Neural progenitor cell (in vitro differentiated cells): ENCODE data around the gene IL15. TPM values are rescaled to one million over a fixed set of nuclear protein-coding genes. Genes with fewer than 3 reads are reported as not detected.

Source experiments
- DNase-seq: peaks from one replicate; pipeline ENCODE4 v3.0.0-alpha.2; 2016; ENCODE audit warnings: low spot score
- H2AFZ ChIP-seq: fragments of 200-600 bp; sonication (generic); replicated peaks from 2 replicates; pipeline ENCODE4 v1.6.1; 2016; ENCODE audit warnings: antibody characterized with exemption
- H3F3A ChIP-seq: fragments of 200-600 bp; sonication (generic); 2 replicates; pipeline ENCODE4 v1.6.1; 2016; ENCODE audit warnings: antibody characterized with exemption, low read depth
- H3K27ac ChIP-seq: fragments of 200-600 bp; sonication (generic); 2 replicates; pipeline ENCODE4 v1.5.1; 2016; ENCODE audit warnings: mild to moderate bottlenecking
- H3K27me3 ChIP-seq: fragments of 200-600 bp; sonication (generic); 2 replicates; pipeline ENCODE4 v1.6.1; 2016; ENCODE audit warnings: mild to moderate bottlenecking, moderate library complexity
- H3K36me3 ChIP-seq: fragments of 200-600 bp; sonication (generic); 2 replicates; pipeline ENCODE4 v1.5.1; 2016
- H3K4me1 ChIP-seq: fragments of 200-600 bp; sonication (generic); 2 replicates; pipeline ENCODE4 v1.6.1; 2016; ENCODE audit warnings: mixed run types
- H3K4me2 ChIP-seq: fragments of 200-600 bp; sonication (generic); 2 replicates; pipeline ENCODE4 v1.6.1; 2016
- H3K4me3 ChIP-seq: fragments of 200-600 bp; sonication (generic); 2 replicates; pipeline ENCODE4 v1.5.1; 2016
- H3K79me2 ChIP-seq: fragments of 200-600 bp; sonication (generic); 2 replicates; pipeline ENCODE4 v1.6.1; 2016; ENCODE audit warnings: low read depth
- H3K9ac ChIP-seq: fragments of 200-600 bp; sonication (generic); 2 replicates; pipeline ENCODE4 v1.6.1; 2016
- H3K9me3 ChIP-seq: fragments of 200-600 bp; sonication (generic); 2 replicates; pipeline ENCODE4 v1.5.1; 2016; ENCODE audit warnings: low read depth
- H4K20me1 ChIP-seq: fragments of 200-600 bp; sonication (generic); 2 replicates; pipeline ENCODE4 v1.6.1; 2016; ENCODE audit warnings: low read depth
- H3K27ac Mint-ChIP-seq: 3 replicates; pipeline ENCODE4 v1.8.0; 2021; ENCODE audit warnings: mixed read lengths
- H3K27me3 Mint-ChIP-seq: 2 replicates; pipeline ENCODE4 v1.8.0; 2022; ENCODE audit warnings: low read depth, mild to moderate bottlenecking, inconsistent platforms, moderate library complexity, mixed read lengths; ENCODE audit not compliant: insufficient read depth
- H3K36me3 Mint-ChIP-seq: 3 replicates; pipeline ENCODE4 v1.8.0; 2021; ENCODE audit warnings: mixed read lengths
- H3K4me1 Mint-ChIP-seq: 3 replicates; pipeline ENCODE4 v1.8.0; 2021; ENCODE audit warnings: mixed read lengths
- H3K4me3 Mint-ChIP-seq: 3 replicates; pipeline ENCODE4 v1.8.0; 2021; ENCODE audit warnings: mild to moderate bottlenecking, moderate library complexity, mixed read lengths
- H3K9me3 Mint-ChIP-seq: 3 replicates; pipeline ENCODE4 v1.8.0; 2020; ENCODE audit warnings: mixed read lengths
- CTCF ChIP-seq: fragments of 200-600 bp; sonication (generic); IDR thresholded peaks from 2 replicates; pipeline ENCODE4 v1.5.1; 2017; ENCODE audit warnings: antibody characterized with exemption, mild to moderate bottlenecking
- EZH2 ChIP-seq: fragments of 200-600 bp; sonication (generic); IDR thresholded peaks from 2 replicates; pipeline ENCODE4 v1.6.1; 2017; ENCODE audit warnings: antibody characterized with exemption, mild to moderate bottlenecking, moderate library complexity
- EZH2phosphoT487 ChIP-seq: fragments of 200-600 bp; sonication (generic); IDR thresholded peaks from 2 replicates; pipeline ENCODE4 v1.6.1; 2017; ENCODE audit warnings: antibody characterized with exemption
- total RNA-seq: library from RNA; depleted of rRNA; stranded (reverse); fragments of >200 nt; gene quantifications from 2 replicates; pipeline ENCODE4 v1.2.3, GENCODE V29; 2015; ENCODE audit warnings: low replicate concordance

Gene IL15
- total RNA-seq, 1 donor from 2014 or later, result not detected

- Histone ChIP-seq H3K9ac (no peak overlapping the region), H4K20me1 (no peaks in the 10 kb centered on the region), H3K9me3 (no peaks in the 10 kb centered on the region), H3K4me3 (no peak overlapping the region), H3K27ac (no peak overlapping the region), H3K27me3 (no peaks in the 10 kb centered on the region), H2AFZ (no peak overlapping the region), H3K36me3 (no peaks in the 10 kb centered on the region), H3K79me2 (no peaks in the 10 kb centered on the region), H3K4me1 (no peaks in the 10 kb centered on the region), H3K4me2 (no peak overlapping the region), H3F3A (no peaks in the 10 kb centered on the region)
- Mint-ChIP-seq H3K4me1 (peaks cover 7% of the 10 kb centered on the region), H3K4me3 (no peak overlapping the region), H3K27me3 (no peaks in the 10 kb centered on the region), H3K36me3 (no peaks in the 10 kb centered on the region), H3K27ac (no peak overlapping the region), H3K9me3 (no peaks in the 10 kb centered on the region)
- TF ChIP-seq EZH2phosphoT487 (no peak), CTCF (no peak), EZH2 (no peak)
- no peak for DNase-seq
These were observed 120.9 kb downstream of the IL15 start for GRCh38 chr4:141757287-141757686.

GRCh38 chr4:141759796-141760425, 123.5 kb downstream of the IL15 start:
- Histone ChIP-seq H3K27ac (no peak overlapping the region), H3K36me3 (no peaks in the 10 kb centered on the region), H3F3A (no peaks in the 10 kb centered on the region), H3K9ac (no peak overlapping the region), H2AFZ (no peak overlapping the region), H3K4me1 (no peaks in the 10 kb centered on the region), H3K27me3 (no peaks in the 10 kb centered on the region), H4K20me1 (no peaks in the 10 kb centered on the region), H3K4me2 (no peak overlapping the region), H3K4me3 (no peak overlapping the region), H3K9me3 (no peaks in the 10 kb centered on the region), H3K79me2 (no peaks in the 10 kb centered on the region)
- H3K4me1 Mint-ChIP-seq, result peaks cover 7% of the 10 kb centered on the region
- no peak for DNase-seq
- TF ChIP-seq EZH2 (no peak), EZH2phosphoT487 (no peak), CTCF (no peak)
- no peak overlapping the region for H3K4me3 Mint-ChIP-seq
- no peaks in the 10 kb centered on the region for H3K27me3 Mint-ChIP-seq
- H3K27ac Mint-ChIP-seq, result no peak overlapping the region
- H3K36me3 Mint-ChIP-seq, result no peaks in the 10 kb centered on the region
- H3K9me3 Mint-ChIP-seq, result no peaks in the 10 kb centered on the region

GRCh38 chr4:141761926-141762325, 125.5 kb downstream of the IL15 start:
- peaks cover 3% of the 10 kb centered on the region for H3K27me3 Mint-ChIP-seq
- Histone ChIP-seq H3K79me2 (no peaks in the 10 kb centered on the region), H4K20me1 (no peaks in the 10 kb centered on the region), H3K9me3 (no peaks in the 10 kb centered on the region), H3F3A (no peaks in the 10 kb centered on the region), H2AFZ (no peak overlapping the region), H3K4me2 (no peak overlapping the region), H3K27ac (no peak overlapping the region), H3K9ac (no peak overlapping the region), H3K27me3 (no peaks in the 10 kb centered on the region), H3K36me3 (no peaks in the 10 kb centered on the region), H3K4me1 (no peaks in the 10 kb centered on the region), H3K4me3 (no peak overlapping the region)
- H3K4me3 Mint-ChIP-seq, result no peak overlapping the region
- H3K27ac Mint-ChIP-seq, result no peak overlapping the region
- peaks cover 7% of the 10 kb centered on the region for H3K4me1 Mint-ChIP-seq
- H3K36me3 Mint-ChIP-seq, result no peaks in the 10 kb centered on the region
- DNase-seq, result no peak
- TF ChIP-seq EZH2phosphoT487 (no peak), EZH2 (no peak), CTCF (no peak)
- no peaks in the 10 kb centered on the region for H3K9me3 Mint-ChIP-seq
